MCF 10A (cell line): ENCODE results near the gene MRPS22. TPM values are rescaled to one million over a fixed set of nuclear protein-coding genes. Genes with fewer than 3 reads are reported as not detected.
A peak's percentile ranks its signal among the peaks of the same experiment; 100 is the strongest.

Experiments used
- BruUV-seq: library from RNA; stranded (reverse); fragments of 400-500 nt; replicated peaks from 2 replicates; lab custom pipeline; 2021; lab: Mats Ljungman, UMichigan
- CTCF ChIA-PET: fragments of 300-600 bp; sonication (Branson Sonifier 250); formaldehyde crosslinking; extraction: SDS; loops from one replicate; lab custom pipeline; 2021; ENCODE audit warnings: antibody characterized with exemption, inconsistent platforms; lab: Yijun Ruan, JAX
- POLR2A ChIA-PET: fragments of 300-600, 350-650 bp; sonication (Branson Sonifier 250); formaldehyde crosslinking; extraction: SDS; loops from one replicate; lab custom pipeline; 2020; ENCODE audit warnings: antibody characterized with exemption, inconsistent platforms; lab: Yijun Ruan, JAX
- DNase-seq: peaks from one replicate; pipeline ENCODE4 v3.0.0-alpha.2; 2018; ENCODE audit not compliant: unreplicated experiment
- H3K27ac Mint-ChIP-seq: one replicate; pipeline ENCODE4 v1.8.0; 2022; ENCODE audit warnings: mild to moderate bottlenecking, low read depth, mixed read lengths; ENCODE audit not compliant: unreplicated experiment
- H3K27me3 Mint-ChIP-seq: one replicate; pipeline ENCODE4 v1.8.0; 2022; ENCODE audit warnings: mixed read lengths; ENCODE audit not compliant: insufficient read depth, unreplicated experiment
- H3K36me3 Mint-ChIP-seq: one replicate; pipeline ENCODE4 v1.8.0; 2022; ENCODE audit warnings: mild to moderate bottlenecking, moderate library complexity, mixed read lengths; ENCODE audit not compliant: insufficient read depth, unreplicated experiment
- H3K4me1 Mint-ChIP-seq: one replicate; pipeline ENCODE4 v1.8.0; 2022; ENCODE audit warnings: mixed read lengths; ENCODE audit not compliant: insufficient read depth, unreplicated experiment
- H3K4me3 Mint-ChIP-seq: one replicate; pipeline ENCODE4 v1.8.0; 2022; ENCODE audit warnings: mild to moderate bottlenecking, moderate library complexity, mixed read lengths; ENCODE audit not compliant: unreplicated experiment
- H3K9me3 Mint-ChIP-seq: one replicate; pipeline ENCODE4 v1.8.0; 2022; ENCODE audit warnings: mixed read lengths; ENCODE audit not compliant: unreplicated experiment
- CTCF ChIP-seq: fragments of 200-600 bp; IDR thresholded peaks from one replicate; pipeline ENCODE4 v1.8.0; 2022; ENCODE audit warnings: antibody characterized with exemption, mild to moderate bottlenecking; ENCODE audit not compliant: unreplicated experiment
- intact Hi-C: fragments of 100-400 bp; cut with micrococcal nuclease; formaldehyde crosslinking; loops from 2 replicates; pipeline ENCODE4 v1.14.1; 2022
- total RNA-seq: library from RNA; stranded (reverse); gene quantifications from 2 replicates; pipeline ENCODE4 v1.2.3, GENCODE V29; 2022

Gene MRPS22
- total RNA-seq, 1 experiment from 2014 or later: 65.0 TPM

GRCh38 chr3:139297588-139298311 lies 46.1 kb upstream of the MRPS22 start:
- Mint-ChIP-seq H3K4me1 (peaks cover 21% of the 10 kb centered on the region), H3K27ac (no peak overlapping the region), H3K36me3 (no peaks in the 10 kb centered on the region), H3K9me3 (no peaks in the 10 kb centered on the region), H3K27me3 (no peaks in the 10 kb centered on the region), H3K4me3 (no peak overlapping the region)
- intact Hi-C loops: no loop called here
- ChIA-PET CTCF (interaction anchor here (0.6 to 1.1 kb wide), 2 partner anchors 31 to 872 kb away, joined by 3 to 4 read pairs; no protein-coding TSS in a partner anchor), POLR2A (interaction anchor here (1.2 kb wide), 1 partner anchor 91 kb away, joined by 3 read pairs; no protein-coding TSS in a partner anchor)
- DNase-seq: no peak
- BruUV-seq: no TSS peak
- TF ChIP-seq CTCF: no peak

- no TSS peak for BruUV-seq
- no peak overlapping the region for H3K4me3 Mint-ChIP-seq
- peaks cover 29% of the 10 kb centered on the region for H3K4me1 Mint-ChIP-seq
- TF ChIP-seq CTCF: no peak
- POLR2A ChIA-PET: interaction anchor here (1.2 kb wide), 1 partner anchor 90 kb away, joined by 3 read pairs; no protein-coding TSS in a partner anchor
- CTCF ChIA-PET: interaction anchor here (0.8 to 1.3 kb wide), 4 partner anchors 19 to 1271 kb away, joined by 3 to 5 read pairs (median 4); no protein-coding TSS in a partner anchor
- peak; percentile 72 for DNase-seq
- no peaks in the 10 kb centered on the region for H3K9me3 Mint-ChIP-seq
- peak overlapping the region; percentile 70 for H3K27ac Mint-ChIP-seq
- no peaks in the 10 kb centered on the region for H3K36me3 Mint-ChIP-seq
- H3K27me3 Mint-ChIP-seq: no peaks in the 10 kb centered on the region
- intact Hi-C loops: no loop called here
Measured at GRCh38 chr3:139299261-139300132, 44.3 kb upstream of the MRPS22 start.

GRCh38 chr3:139300416-139300815 lies 43.4 kb upstream of the MRPS22 start:
- Mint-ChIP-seq H3K4me1 (peaks cover 32% of the 10 kb centered on the region), H3K27me3 (no peaks in the 10 kb centered on the region), H3K9me3 (no peaks in the 10 kb centered on the region), H3K27ac (peak overlapping the region; percentile 70), H3K4me3 (no peak overlapping the region), H3K36me3 (no peaks in the 10 kb centered on the region)
- ChIA-PET POLR2A (interaction anchor here (0.6 to 1.0 kb wide), 2 partner anchors 11 to 127 kb away, joined by 3 to 4 read pairs; no protein-coding TSS in a partner anchor), CTCF (interaction anchor here (0.8 to 4.6 kb wide), 4 partner anchors 16 to 188 kb away, joined by 3 to 28 read pairs (median 4); no protein-coding TSS in a partner anchor)
- intact Hi-C loops: no loop called here
- BruUV-seq: no TSS peak
- DNase-seq: no peak
- no peak for TF ChIP-seq CTCF
